H9 (cell line): ENCODE data around the gene KIR2DL4. TPM values are rescaled to one million over a fixed set of nuclear protein-coding genes. Genes with fewer than 3 reads are reported as not detected.
"Not testable (repeated sequence)": the region's sequence is repeated elsewhere in the genome, so short reads cannot be mapped to it uniquely, and the experiment has no call there.

Experiments
- DNase-seq: peaks from one replicate; pipeline ENCODE4 v3.0.0-alpha.2; 2017
- H2AFZ ChIP-seq: one replicate; pipeline ENCODE4 v1.6.1; 2013; ENCODE audit warnings: mild to moderate bottlenecking, low read length, control low read depth, moderate library complexity
- H2AK5ac ChIP-seq: 2 replicates; pipeline ENCODE4 v1.6.1; 2013; ENCODE audit warnings: low read length, control low read depth, mixed read lengths; ENCODE audit not compliant: insufficient read length
- H2BK120ac ChIP-seq: one replicate; pipeline ENCODE4 v1.6.1; 2013; ENCODE audit warnings: low read depth, mild to moderate bottlenecking, low read length, control low read depth, inconsistent platforms; ENCODE audit not compliant: poor library complexity, severe bottlenecking
- H2BK12ac ChIP-seq: 2 replicates; pipeline ENCODE4 v1.6.1; 2013; ENCODE audit warnings: low read length, control low read depth, mixed read lengths, low read depth; ENCODE audit not compliant: insufficient read length
- H2BK15ac ChIP-seq: 2 replicates; pipeline ENCODE4 v1.6.1; 2013; ENCODE audit warnings: low read depth, low read length, control low read depth
- H2BK20ac ChIP-seq: one replicate; pipeline ENCODE4 v1.6.1; 2013; ENCODE audit warnings: low read depth, mild to moderate bottlenecking, low read length, control low read depth, inconsistent platforms; ENCODE audit not compliant: poor library complexity, severe bottlenecking
- H2BK5ac ChIP-seq: 2 replicates; pipeline ENCODE4 v1.6.1; 2013; ENCODE audit warnings: low read length, control low read depth, mixed read lengths; ENCODE audit not compliant: insufficient read length
- H3K14ac ChIP-seq: 2 replicates; pipeline ENCODE4 v1.6.1; 2013; ENCODE audit warnings: low read length, control low read depth; ENCODE audit not compliant: insufficient read depth
- H3K18ac ChIP-seq: 2 replicates; pipeline ENCODE4 v1.6.1; 2013; ENCODE audit warnings: low read depth, mild to moderate bottlenecking, mixed read lengths, low read length, control low read depth; ENCODE audit not compliant: insufficient read length
- H3K23ac ChIP-seq: 2 replicates; pipeline ENCODE4 v1.6.1; 2013; ENCODE audit warnings: low read length, control low read depth, mixed read lengths, low read depth; ENCODE audit not compliant: insufficient read length
- H3K23me2 ChIP-seq: 2 replicates; pipeline ENCODE4 v1.6.1; 2013; ENCODE audit warnings: low read depth, mild to moderate bottlenecking, mixed read lengths, low read length, control low read depth; ENCODE audit not compliant: insufficient read length, poor library complexity, severe bottlenecking
- H3K27ac ChIP-seq: 2 replicates; pipeline ENCODE4 v1.5.1; 2013; ENCODE audit warnings: low read length, control low read depth, mixed read lengths, low read depth; ENCODE audit not compliant: insufficient read length
- H3K27me3 ChIP-seq: 2 replicates; pipeline ENCODE4 v1.6.1; 2013; ENCODE audit warnings: low read length, control low read depth, inconsistent platforms; ENCODE audit not compliant: insufficient read depth
- H3K4ac ChIP-seq: 2 replicates; pipeline ENCODE4 v1.6.1; 2013; ENCODE audit warnings: low read depth, mild to moderate bottlenecking, control low read depth, inconsistent platforms, low read length, moderate library complexity
- H3K4me1 ChIP-seq: 2 replicates; pipeline ENCODE4 v1.6.1; 2013; ENCODE audit warnings: low read length, control low read depth, inconsistent platforms; ENCODE audit not compliant: insufficient read depth
- H3K4me2 ChIP-seq: 2 replicates; pipeline ENCODE4 v1.6.1; 2013; ENCODE audit warnings: low read length, control low read depth, mixed read lengths; ENCODE audit not compliant: insufficient read length, insufficient read depth
- H3K56ac ChIP-seq: 2 replicates; pipeline ENCODE4 v1.6.1; 2013; ENCODE audit warnings: low read depth, mild to moderate bottlenecking, mixed read lengths, low read length, control low read depth; ENCODE audit not compliant: insufficient read length
- H3K79me1 ChIP-seq: 2 replicates; pipeline ENCODE4 v1.6.1; 2013; ENCODE audit warnings: low read depth, mild to moderate bottlenecking, moderate library complexity, low read length, control low read depth, inconsistent platforms; ENCODE audit not compliant: insufficient read depth, poor library complexity, severe bottlenecking
- H3K79me2 ChIP-seq: 2 replicates; pipeline ENCODE4 v1.6.1; 2013; ENCODE audit warnings: low read length, control low read depth, inconsistent platforms; ENCODE audit not compliant: insufficient read depth
- H3K9ac ChIP-seq: 2 replicates; pipeline ENCODE4 v1.6.1; 2013; ENCODE audit warnings: low read length, control low read depth, mixed read lengths; ENCODE audit not compliant: insufficient read length; ENCODE audit errors: extremely low read depth
- H3K9me3 ChIP-seq: one replicate; pipeline ENCODE4 v1.6.1; 2013; ENCODE audit warnings: low read depth, low read length, inconsistent platforms; ENCODE audit not compliant: control insufficient read depth
- H3T11ph ChIP-seq: one replicate; pipeline ENCODE4 v1.6.1; 2013; ENCODE audit warnings: mild to moderate bottlenecking, low read length, control low read depth, inconsistent platforms
- H4K20me1 ChIP-seq: one replicate; pipeline ENCODE4 v1.6.1; 2013; ENCODE audit not compliant: control insufficient read depth, insufficient read length, insufficient read depth
- H4K5ac ChIP-seq: 2 replicates; pipeline ENCODE4 v1.6.1; 2013; ENCODE audit warnings: low read depth, mild to moderate bottlenecking, mixed read lengths, low read length, control low read depth; ENCODE audit not compliant: insufficient read length
- H4K8ac ChIP-seq: replicated peaks from 2 replicates; pipeline ENCODE4 v1.6.1; 2013; ENCODE audit warnings: low read length, control low read depth, mixed read lengths, low read depth; ENCODE audit not compliant: insufficient read length
- H4K91ac ChIP-seq: 2 replicates; pipeline ENCODE4 v1.6.1; 2013; ENCODE audit warnings: low read depth, mild to moderate bottlenecking, moderate library complexity, mixed read lengths, low read length, control low read depth; ENCODE audit not compliant: insufficient read length
- H3K27ac Mint-ChIP-seq, 3 experiments: 2 replicates in 2 of 3; 3 replicates in 1 of 3; pipeline ENCODE4 v1.8.0; 2020 to 2021; ENCODE audit warnings: mixed read lengths in 3 of 3, mild to moderate bottlenecking in 1 of 3, moderate library complexity in 1 of 3
- H3K27me3 Mint-ChIP-seq: 2 replicates; pipeline ENCODE4 v1.8.0; 2021; ENCODE audit warnings: low read depth, mild to moderate bottlenecking, moderate library complexity, mixed read lengths
- H3K36me3 Mint-ChIP-seq, 3 experiments: 2 replicates in 2 of 3; 3 replicates in 1 of 3; pipeline ENCODE4 v1.8.0; 2020 to 2021; ENCODE audit warnings: low read depth in 3 of 3, mixed read lengths in 3 of 3; ENCODE audit not compliant: insufficient read depth in 1 of 3
- H3K4me1 Mint-ChIP-seq, 2 experiments: 2 replicates each; pipeline ENCODE4 v1.8.0; 2020; ENCODE audit warnings: mixed read lengths in 2 of 2
- H3K4me3 Mint-ChIP-seq, 2 experiments: 2 replicates in 1 of 2; 3 replicates in 1 of 2; pipeline ENCODE4 v1.8.0; 2020 to 2021; ENCODE audit warnings: mild to moderate bottlenecking in 2 of 2, mixed read lengths in 2 of 2, moderate library complexity in 1 of 2
- H3K9me3 Mint-ChIP-seq, 2 experiments: 2 replicates in 1 of 2; 3 replicates in 1 of 2; pipeline ENCODE4 v1.8.0; 2020; ENCODE audit warnings: mild to moderate bottlenecking in 2 of 2, mixed read lengths in 2 of 2, moderate library complexity in 1 of 2
- CTCF ChIP-seq: fragments of 200-600 bp; sonication (generic); conservative IDR thresholded peaks from 3 replicates; pipeline ENCODE4 v1.8.0; 2021; ENCODE audit warnings: antibody characterized with exemption, mild to moderate bottlenecking
- WGBS: extraction: QIAGEN DNeasy Blood & Tissue Kit; methylation state at CpG from one replicate; pipeline ENCODE4 v1.1.7; 2013; ENCODE audit warnings: missing lambda C conversion rate, low lambda C conversion rate, mixed read lengths; ENCODE audit not compliant: insufficient read length; ENCODE audit errors: extremely low coverage; 5-methylcytosine and 5-hydroxymethylcytosine counted together
- total RNA-seq: library from RNA; stranded (reverse); gene quantifications from 2 replicates; pipeline ENCODE4 v1.2.1, GENCODE V29; 2021

KIR2DL4 gene
- total RNA-seq, 1 experiment from 2014 or later = not detected

DNA sequence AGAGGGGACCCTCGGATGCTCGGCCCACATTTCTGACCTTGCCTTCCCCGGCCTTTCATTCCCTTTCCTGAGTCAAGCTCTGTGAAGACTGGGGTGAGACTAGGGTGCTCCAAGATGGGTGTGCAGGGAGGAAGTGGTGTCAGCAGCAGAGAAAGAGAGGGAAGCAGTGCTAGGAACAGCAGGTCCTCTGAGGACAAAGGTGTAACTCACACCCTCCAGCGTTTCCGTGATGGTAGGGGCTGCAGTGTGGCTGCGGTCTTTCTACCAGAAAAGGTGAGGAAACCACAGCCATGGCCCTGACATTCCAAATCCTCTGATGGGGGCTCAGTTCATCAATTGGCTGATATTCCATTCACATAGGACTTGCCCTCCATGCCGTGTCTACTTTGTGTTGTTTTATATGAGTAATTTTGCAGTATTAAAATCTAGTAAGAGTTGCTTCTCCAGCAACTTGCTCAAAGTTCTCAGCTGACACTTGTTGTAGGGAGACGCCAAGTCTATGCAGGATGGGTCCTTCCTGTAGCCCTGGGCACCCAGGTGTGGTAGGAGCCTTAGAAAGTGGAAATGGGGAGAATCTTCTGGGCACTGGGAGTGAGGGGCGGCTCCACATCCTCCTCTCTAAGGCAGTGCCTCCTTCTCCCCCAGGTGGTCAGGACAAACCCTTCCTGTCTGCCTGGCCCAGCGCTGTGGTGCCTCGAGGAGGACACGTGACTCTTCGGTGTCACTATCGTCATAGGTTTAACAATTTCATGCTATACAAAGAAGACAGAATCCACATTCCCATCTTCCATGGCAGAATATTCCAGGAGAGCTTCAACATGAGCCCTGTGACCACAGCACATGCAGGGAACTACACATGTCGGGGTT lies 14.5 kb downstream of the KIR2DL4 start:
- no peak overlapping the region for H2BK15ac ChIP-seq
- H3T11ph ChIP-seq = no peak overlapping the region
- no peak overlapping the region for H3K9ac ChIP-seq
- no peaks in the 10 kb centered on the region for H3K4me1 ChIP-seq
- H2AFZ ChIP-seq = no peak overlapping the region
- H3K4me2 ChIP-seq = no peak overlapping the region
- H3K27me3 ChIP-seq = no peaks in the 10 kb centered on the region
- H3K56ac ChIP-seq = no peak overlapping the region
- H4K20me1 ChIP-seq = no peaks in the 10 kb centered on the region
- H4K91ac ChIP-seq = no peak overlapping the region
- H3K14ac ChIP-seq = no peak overlapping the region
- no CpG with 5 or more reads among the region's 15 CpGs for WGBS
- H3K79me2 ChIP-seq = no peaks in the 10 kb centered on the region
- peaks cover 79% of the 10 kb centered on the region for H3K9me3 ChIP-seq
- H3K18ac ChIP-seq = no peak overlapping the region
- no peak overlapping the region for H2BK20ac ChIP-seq
- DNase-seq = no peak
- H2AK5ac ChIP-seq = no peak overlapping the region
- Mint-ChIP-seq H3K4me3 (no peak overlapping the region), H3K27ac (no peak overlapping the region), H3K27me3 (peaks cover 7% of the 10 kb centered on the region), H3K9me3 (peaks cover 95 to 97% of the 10 kb centered on the region in 2 experiments), H3K36me3 (peaks cover 10 to 48% (median 34%) of the 10 kb centered on the region in 3 experiments; a peak in 6 of 7 replicates), H3K4me1 (no peaks in the 10 kb centered on the region)
- H2BK120ac ChIP-seq = no peak overlapping the region
- H4K5ac ChIP-seq = no peak overlapping the region
- no peak overlapping the region for H4K8ac ChIP-seq
- no peak for TF ChIP-seq CTCF
- no peak overlapping the region for H3K27ac ChIP-seq
- H3K79me1 ChIP-seq = no peaks in the 10 kb centered on the region
- no peak overlapping the region for H3K4ac ChIP-seq
- H2BK5ac ChIP-seq = no peak overlapping the region
- H2BK12ac ChIP-seq = no peak overlapping the region
- H3K23me2 ChIP-seq = no peaks in the 10 kb centered on the region
- no peak overlapping the region for H3K23ac ChIP-seq

- H4K8ac ChIP-seq, H3K27me3 Mint-ChIP-seq, H3K79me1 ChIP-seq, H3K56ac ChIP-seq, H3K4me3 Mint-ChIP-seq, H3K4ac ChIP-seq, DNase-seq, H3K18ac ChIP-seq, H2BK120ac ChIP-seq, H3K27ac Mint-ChIP-seq, H4K20me1 ChIP-seq, H3K27ac ChIP-seq, H3K9ac ChIP-seq, H2BK5ac ChIP-seq, H2BK20ac ChIP-seq, H3K27me3 ChIP-seq, H3K4me1 Mint-ChIP-seq, H3K4me1 ChIP-seq, H4K91ac ChIP-seq, H3K4me2 ChIP-seq, H2BK15ac ChIP-seq, H3K23ac ChIP-seq, H3K23me2 ChIP-seq, H2BK12ac ChIP-seq, H2AK5ac ChIP-seq, H3K79me2 ChIP-seq, H3K14ac ChIP-seq, H4K5ac ChIP-seq, H3T11ph ChIP-seq, H2AFZ ChIP-seq: not testable (repeated sequence)
- Mint-ChIP-seq H3K9me3 (peaks cover 80 to 84% of the 10 kb centered on the region in 2 experiments), H3K36me3 (peaks cover 0 to 38% (median 16%) of the 10 kb centered on the region in 3 experiments; a peak in 5 of 7 replicates)
- no CpG with 5 or more reads among the region's 4 CpGs for WGBS
- peaks cover 32% of the 10 kb centered on the region for H3K9me3 ChIP-seq
These were observed 21.0 kb downstream of the KIR2DL4 start for GRCh38 chr19:54824416-54824815.
